HG03378 (cell line): ENCODE results near the gene SHISA5.

ENCODE experiments used
- ATAC-seq: cut with Tn5 transposase; IDR thresholded peaks from one replicate; pipeline ENCODE4 v1.9.1; 2021; ENCODE audit warnings: mild to moderate bottlenecking, moderate library complexity; ENCODE audit not compliant: unreplicated experiment

Gene SHISA5

GRCh38 chr3:48432411-48433371 is 71.3 kb downstream of the SHISA5 start:
- no peak for ATAC-seq

DNA sequence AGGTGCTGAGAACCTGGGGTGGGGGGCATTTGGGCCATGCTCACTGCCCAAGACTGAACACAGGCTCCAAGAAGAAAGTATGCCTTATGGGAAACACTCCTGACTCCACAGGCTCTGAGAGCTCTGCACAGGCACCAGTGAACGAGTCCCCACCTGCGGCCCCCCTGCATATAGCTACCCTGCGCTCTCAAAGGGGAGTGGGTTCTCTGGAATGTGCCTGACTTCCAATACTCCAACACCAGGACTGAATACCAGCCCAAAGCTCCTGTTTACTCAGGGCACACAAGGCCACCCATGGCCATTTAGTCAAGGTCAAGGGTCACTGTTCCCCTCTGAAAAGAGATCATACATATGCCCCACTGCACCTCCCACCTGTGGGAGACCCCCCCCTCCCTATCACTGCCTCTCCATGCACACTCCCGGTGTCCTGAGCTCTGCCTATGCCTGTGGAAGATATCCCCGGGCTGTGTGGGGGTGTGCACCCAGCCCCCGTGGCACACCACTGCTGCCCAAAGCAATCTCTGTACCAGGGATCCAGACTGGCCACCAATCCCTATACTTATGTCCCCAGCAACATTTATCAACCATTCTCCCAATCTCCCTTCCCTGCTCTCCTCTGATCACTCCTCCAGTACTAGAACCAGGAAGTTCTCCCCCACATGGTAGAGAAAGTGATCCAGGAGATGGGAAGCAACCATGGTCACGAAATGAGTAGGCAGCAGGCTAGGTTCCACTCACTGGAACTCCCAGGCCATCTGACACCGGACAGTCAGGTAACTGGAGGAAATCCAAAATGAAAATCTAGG is 72.5 kb downstream of the SHISA5 start:
- no peak for ATAC-seq

DNA sequence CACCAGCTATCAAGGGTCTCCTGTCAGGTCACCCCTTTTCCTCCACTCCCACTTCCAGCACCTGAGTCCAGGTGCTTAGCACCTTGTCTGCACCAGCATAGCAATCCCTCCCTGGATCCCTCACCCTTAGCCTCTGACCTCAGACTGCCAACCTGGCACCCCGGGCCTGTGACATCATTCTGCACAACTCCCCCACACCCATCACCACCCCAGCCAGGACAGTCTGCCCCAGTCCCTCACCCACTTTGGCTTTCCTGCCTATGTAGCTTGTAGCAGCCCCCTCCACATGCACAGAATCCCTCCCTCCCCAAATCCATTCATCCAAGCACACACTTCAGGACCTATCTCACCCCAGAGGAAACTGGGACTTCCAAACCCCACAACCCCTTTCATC is 73.3 kb downstream of the SHISA5 start:
- no peak for ATAC-seq

GRCh38 chr3:48429960-48430707 is 73.8 kb downstream of the SHISA5 start, which contains the start of gene PLXNB1:
PLXNB1 (minus strand) TSS chr3:48430086; CDS start chr3:48424611, 5,475 bp downstream.
- ATAC-seq, result no peak

DNA sequence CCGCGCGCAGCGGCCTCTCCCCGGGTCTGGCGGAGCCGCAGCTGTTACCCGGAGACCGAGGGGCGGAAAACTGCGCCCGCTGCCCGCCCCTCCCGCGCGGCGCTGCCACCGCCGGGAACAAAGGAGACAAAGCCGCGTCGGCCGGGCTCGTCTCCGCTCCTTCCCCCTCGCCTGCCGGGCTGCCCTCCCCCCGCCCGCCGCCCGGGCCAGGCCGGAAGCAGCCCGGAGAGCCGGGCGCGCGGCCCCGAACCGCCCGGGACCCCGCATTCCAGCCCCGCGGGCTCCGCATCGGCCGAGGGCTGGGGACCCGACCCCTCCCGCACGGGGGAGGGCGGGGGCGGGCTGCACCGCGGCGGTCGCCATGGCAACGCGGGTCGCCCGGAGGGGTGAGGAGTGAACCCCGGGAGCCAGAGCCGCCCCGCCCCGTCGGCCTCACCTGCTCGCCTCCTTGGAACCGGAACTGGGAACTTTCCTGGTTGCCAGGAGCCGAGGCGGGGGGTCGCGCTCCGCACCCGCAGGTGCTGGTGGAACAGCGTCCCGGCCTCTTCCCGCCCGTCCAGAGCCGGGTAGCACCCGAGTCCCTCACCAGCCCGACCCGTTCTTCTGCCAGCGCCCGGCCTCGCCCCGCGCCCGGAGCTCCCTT is 74.5 kb downstream of the SHISA5 start:
- no peak for ATAC-seq

DNA sequence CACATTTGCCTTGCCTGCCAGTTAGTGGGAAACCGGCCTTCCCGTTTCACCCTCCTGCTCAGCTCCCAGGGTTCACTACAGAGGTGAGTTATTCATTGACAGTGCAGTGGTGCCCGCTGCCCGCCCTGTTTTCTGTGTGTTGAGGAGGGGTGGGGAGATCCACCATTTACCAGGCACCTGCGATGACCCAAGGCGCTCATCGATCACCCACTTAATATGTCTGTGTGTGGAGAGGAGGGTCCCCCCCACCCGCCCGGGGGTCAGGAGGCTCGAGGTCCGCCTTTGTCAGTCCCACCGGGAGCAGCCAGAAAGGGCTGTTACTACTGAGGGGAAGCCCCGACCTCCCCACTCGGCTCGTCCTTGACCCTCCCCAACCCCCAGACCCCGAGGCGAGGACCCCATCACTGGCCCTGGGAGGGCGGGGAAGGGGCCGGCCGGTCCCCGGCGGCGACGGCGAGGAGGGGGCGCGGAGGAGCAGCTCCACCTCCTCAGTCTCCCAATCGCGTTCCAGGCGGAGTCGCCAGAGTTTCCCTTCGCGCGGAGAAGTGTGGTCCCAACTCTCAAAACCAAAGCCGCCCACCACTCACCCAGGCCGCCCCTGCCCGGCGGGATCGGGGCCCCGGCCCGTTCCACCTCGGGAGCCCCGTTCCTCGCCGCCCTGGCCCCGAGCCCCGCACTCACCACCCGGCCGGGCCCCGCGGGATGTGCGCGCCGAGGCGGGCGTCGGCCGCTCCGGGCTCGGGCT is 75.2 kb downstream of the SHISA5 start:
- no peak for ATAC-seq

GRCh38 chr3:48428088-48428571 is 75.8 kb downstream of the SHISA5 start:
- ATAC-seq, result no peak

DNA sequence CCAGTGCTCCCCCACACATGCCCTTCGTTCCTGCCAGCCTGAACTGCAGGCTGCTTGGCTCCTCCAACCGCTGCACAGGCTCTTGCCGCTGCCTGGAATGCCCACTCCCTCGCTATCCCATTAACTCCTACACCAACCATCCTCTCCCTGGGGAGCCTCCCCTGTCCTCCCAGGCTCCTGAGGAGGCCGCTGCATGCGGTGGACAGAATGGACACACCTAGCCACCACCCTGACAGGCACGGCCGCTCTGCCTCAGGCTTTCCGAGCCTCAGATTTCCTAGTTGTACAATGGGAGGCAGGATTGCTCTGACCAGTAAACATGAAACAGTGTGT is 76.4 kb downstream of the SHISA5 start:
- no peak for ATAC-seq

DNA sequence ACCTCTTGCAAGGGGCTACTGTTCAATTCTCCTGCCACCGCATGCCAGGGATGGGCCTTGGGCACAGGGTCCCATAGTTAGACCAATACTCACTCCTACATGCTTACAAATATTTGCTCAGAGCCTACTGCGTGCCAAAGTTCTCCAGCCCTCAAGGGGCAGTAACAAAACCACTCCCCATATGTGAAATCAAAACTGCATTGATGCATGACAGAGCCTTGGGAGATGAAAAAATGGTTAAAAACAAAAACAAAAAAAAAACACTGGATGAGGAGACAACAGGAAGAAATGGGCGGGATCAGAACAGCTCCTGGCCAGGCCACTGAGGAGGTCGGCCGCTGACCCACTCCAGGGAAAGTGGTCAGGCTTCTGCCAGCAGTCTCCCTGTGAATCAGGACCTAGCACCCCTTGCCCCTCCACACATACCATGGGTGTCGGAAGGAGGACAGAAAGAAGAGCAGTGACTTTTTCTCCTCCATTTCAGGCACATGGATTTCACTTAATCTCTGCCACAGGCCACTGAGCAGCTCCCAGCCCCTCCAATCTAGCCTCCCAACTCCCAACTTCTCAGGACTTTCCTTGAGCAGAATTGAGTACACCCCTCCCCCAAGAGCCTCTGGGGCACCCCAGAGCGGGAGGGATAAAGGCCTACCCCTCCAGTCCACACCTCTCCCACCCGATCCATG is 76.9 kb downstream of the SHISA5 start:
- no peak for ATAC-seq

DNA sequence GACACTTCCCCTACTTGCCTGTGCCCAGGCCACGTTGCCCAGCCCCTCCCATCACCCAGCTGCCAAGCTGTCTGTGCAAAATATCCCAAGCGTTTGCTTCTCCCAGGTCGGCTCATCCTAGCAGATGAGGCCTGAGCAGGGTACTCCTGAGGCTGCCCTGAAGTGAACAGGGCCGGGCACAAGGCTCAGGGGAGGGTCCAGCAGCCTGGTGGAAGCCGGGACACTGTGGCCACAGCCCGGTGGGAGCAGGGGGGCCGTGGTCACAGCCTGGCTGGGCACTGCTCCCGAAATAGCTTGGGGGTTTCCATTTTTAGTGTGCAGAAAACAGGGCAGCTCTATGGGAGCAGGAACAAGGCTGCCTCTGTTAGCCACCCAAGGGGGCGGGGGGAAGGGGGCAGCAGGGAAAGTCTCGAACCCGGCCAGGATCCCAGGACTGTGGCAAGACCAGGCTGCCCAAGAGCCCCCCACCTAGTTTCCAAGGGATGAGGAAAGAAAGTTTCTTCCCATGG is 77.5 kb downstream of the SHISA5 start:
- ATAC-seq, result no peak

DNA sequence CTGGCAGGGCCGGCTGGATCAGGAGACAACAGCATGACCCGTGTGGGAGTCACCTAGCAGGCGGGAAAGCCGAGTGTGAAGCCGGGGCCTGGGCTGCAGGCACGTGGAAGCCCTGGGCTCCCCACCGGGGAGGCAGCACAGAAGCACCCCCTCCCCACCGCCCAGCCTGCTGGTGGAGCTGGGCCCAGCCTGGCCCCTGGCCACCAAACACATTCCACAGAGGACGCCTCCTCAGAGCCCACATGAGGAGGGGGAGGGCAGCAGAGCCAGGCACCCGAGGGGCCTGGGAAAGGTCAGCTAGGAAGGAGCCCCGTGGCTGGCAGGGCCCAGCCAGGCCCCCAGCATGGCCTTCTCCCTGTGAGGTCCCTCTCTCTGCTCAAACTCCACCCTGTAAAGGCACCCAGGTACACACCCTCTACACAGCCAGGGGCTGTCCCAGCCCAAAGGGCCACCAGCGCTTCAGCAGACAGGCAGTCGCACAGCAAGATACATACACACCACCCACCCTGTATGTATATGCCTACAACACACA is 78.6 kb downstream of the SHISA5 start:
- no peak for ATAC-seq

DNA sequence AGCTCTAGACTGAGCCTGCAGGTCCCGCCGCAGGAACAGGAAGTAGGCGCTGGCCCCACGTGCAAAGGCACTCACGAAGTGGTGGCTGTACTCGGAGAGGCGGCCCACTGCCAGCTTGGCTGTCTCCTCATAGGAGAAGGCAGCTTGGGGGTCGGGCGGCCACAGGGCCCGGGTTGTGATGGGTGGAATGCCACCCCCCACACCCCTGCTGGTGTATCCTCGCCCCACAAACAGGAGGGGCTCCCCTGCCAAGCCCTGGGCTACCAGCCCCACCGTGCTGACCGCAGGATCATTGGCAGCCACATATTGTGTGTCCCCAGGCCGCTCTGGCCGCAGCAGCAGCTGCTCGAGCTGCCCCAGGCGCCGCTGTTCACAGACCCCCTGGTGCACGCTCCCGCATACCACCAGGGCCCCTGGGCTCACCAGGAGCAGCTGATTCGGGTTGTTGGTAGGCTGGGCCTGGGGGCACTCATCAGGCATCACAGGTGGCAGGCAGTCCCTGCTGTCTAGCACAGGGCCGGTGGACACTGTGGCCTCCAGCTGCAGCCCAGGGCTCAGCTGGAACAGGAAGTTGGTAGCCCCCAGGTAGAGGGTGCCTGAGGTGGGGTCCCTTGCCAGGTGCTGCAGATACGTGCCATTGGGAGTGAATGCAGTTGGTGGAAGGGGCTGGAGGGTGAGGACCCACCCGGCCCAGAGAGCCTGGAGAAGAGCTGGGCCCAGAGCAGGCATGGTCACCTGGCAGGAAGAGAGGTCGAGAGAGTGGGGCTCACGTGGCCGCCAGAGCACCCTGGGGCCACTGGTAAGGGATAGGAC is 79.9 kb downstream of the SHISA5 start:
- no peak for ATAC-seq

DNA sequence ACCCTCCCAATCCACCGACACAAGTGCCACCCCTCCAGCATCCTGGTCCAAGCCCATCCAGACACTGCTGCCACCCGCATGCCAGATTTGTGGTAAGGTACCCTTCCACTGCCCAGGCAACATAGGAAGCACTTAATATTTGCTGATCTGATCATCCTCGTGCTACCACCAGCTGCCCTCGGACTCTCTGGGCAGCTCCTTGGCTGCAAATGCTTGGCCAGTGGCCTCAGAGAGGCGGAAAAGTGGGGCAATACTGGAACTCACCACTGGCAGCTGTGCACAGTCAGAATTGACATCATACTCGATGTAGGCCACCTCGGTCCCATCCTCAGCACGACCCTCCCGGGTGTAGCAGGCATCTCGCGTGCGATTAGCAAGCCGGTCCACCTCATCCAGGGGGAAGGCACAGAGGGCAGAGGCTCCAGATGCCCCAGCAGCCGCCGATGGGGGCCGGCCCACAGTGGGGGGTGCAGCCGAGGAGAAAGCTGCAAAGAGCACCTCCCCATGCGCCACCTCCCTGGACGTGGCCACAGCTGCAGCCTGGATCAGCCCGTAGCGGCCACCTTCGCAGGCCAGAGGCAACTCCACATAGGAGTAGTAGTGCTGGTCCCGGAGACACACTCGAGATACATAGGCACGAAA is 80.6 kb downstream of the SHISA5 start:
- ATAC-seq, result no peak

GRCh38 chr3:48422681-48423080 is 81.3 kb downstream of the SHISA5 start:
- ATAC-seq, result no peak

GRCh38 chr3:48422272-48422671 is 81.7 kb downstream of the SHISA5 start:
- ATAC-seq, result no peak

GRCh38 chr3:48420561-48420960 is 83.4 kb downstream of the SHISA5 start:
- no peak for ATAC-seq

- ATAC-seq, result no peak
Measured at GRCh38 chr3:48419597-48419996, 84.4 kb downstream of the SHISA5 start.
